ENCODE measurements around the gene CCDC167. TPM values are rescaled to one million over a fixed set of nuclear protein-coding genes. Genes with fewer than 3 reads are reported as not detected.

CCDC167 gene
- total RNA-seq, 1 donor from 2014 or later: 29.7 TPM

GRCh38 chr6:37535428-37535758 is 35.7 kb upstream of the CCDC167 start:
- no peak for TF ChIP-seq CTCF (IDR thresholded peaks at IDR 0.05; ENCODE audit: insufficient read depth, low read length, severe bottlenecking)
- Histone ChIP-seq H3K36me3 (ENCODE audit: control insufficient read depth, insufficient read depth, low read length) (no peaks in the 10 kb centered on the region), H3K4me3 (ENCODE audit: low read depth, low read length) (no peak overlapping the region), H3K27me3 (ENCODE audit: control insufficient read depth, insufficient read depth, low read length) (peaks cover 22% of the 10 kb centered on the region)
- FAIRE-seq: no peak
- no peak for DNase-seq (ENCODE audit: low read depth)

GRCh38 chr6:37534893-37535292 is 35.2 kb upstream of the CCDC167 start:
- H3K4me3 ChIP-seq (ENCODE audit: low read depth, low read length): no peak overlapping the region
- no peak for TF ChIP-seq CTCF (IDR thresholded peaks at IDR 0.05; ENCODE audit: insufficient read depth, low read length, severe bottlenecking)
- H3K27me3 ChIP-seq (ENCODE audit: control insufficient read depth, insufficient read depth, low read length): peaks cover 22% of the 10 kb centered on the region
- DNase-seq (ENCODE audit: low read depth) (no peak), FAIRE-seq (no peak)
- H3K36me3 ChIP-seq (ENCODE audit: control insufficient read depth, insufficient read depth, low read length): no peaks in the 10 kb centered on the region

GRCh38 chr6:37532122-37532521 is 32.4 kb upstream of the CCDC167 start:
- FAIRE-seq: no peak
- H3K4me3 ChIP-seq (ENCODE audit: low read depth, low read length): no peak overlapping the region
- TF ChIP-seq CTCF (IDR thresholded peaks at IDR 0.05; ENCODE audit: insufficient read depth, low read length, severe bottlenecking): no peak
- no peaks in the 10 kb centered on the region for H3K36me3 ChIP-seq (ENCODE audit: control insufficient read depth, insufficient read depth, low read length)
- DNase-seq (ENCODE audit: low read depth): no peak
- H3K27me3 ChIP-seq (ENCODE audit: control insufficient read depth, insufficient read depth, low read length): peaks cover 15% of the 10 kb centered on the region

- no peaks in the 10 kb centered on the region for H3K36me3 ChIP-seq (ENCODE audit: control insufficient read depth, insufficient read depth, low read length)
- FAIRE-seq (no peak), DNase-seq (ENCODE audit: low read depth) (no peak)
- peaks cover 14% of the 10 kb centered on the region for H3K27me3 ChIP-seq (ENCODE audit: control insufficient read depth, insufficient read depth, low read length)
- no peak for TF ChIP-seq CTCF (IDR thresholded peaks at IDR 0.05; ENCODE audit: insufficient read depth, low read length, severe bottlenecking)
- no peak overlapping the region for H3K4me3 ChIP-seq (ENCODE audit: low read depth, low read length)
Measured at GRCh38 chr6:37531437-37532036, 31.8 kb upstream of the CCDC167 start.

GRCh38 chr6:37531026-37531425 is 31.3 kb upstream of the CCDC167 start:
- TF ChIP-seq CTCF (IDR thresholded peaks at IDR 0.05; ENCODE audit: insufficient read depth, low read length, severe bottlenecking): no peak
- FAIRE-seq: no peak
- DNase-seq (ENCODE audit: low read depth): no peak

GRCh38 chr6:37530297-37530696 is 30.6 kb upstream of the CCDC167 start:
- no peak for TF ChIP-seq CTCF (IDR thresholded peaks at IDR 0.05; ENCODE audit: insufficient read depth, low read length, severe bottlenecking)
- H3K36me3 ChIP-seq (ENCODE audit: control insufficient read depth, insufficient read depth, low read length): no peaks in the 10 kb centered on the region
- peaks cover 9% of the 10 kb centered on the region for H3K27me3 ChIP-seq (ENCODE audit: control insufficient read depth, insufficient read depth, low read length)
- no peak overlapping the region for H3K4me3 ChIP-seq (ENCODE audit: low read depth, low read length)
- FAIRE-seq (no peak), DNase-seq (ENCODE audit: low read depth) (no peak)

More at GRCh38 chr6:37531026-37531425, 31.3 kb upstream of the CCDC167 start:
- peaks cover 13% of the 10 kb centered on the region for H3K27me3 ChIP-seq (ENCODE audit: control insufficient read depth, insufficient read depth, low read length)
- no peaks in the 10 kb centered on the region for H3K36me3 ChIP-seq (ENCODE audit: control insufficient read depth, insufficient read depth, low read length)
- H3K4me3 ChIP-seq (ENCODE audit: low read depth, low read length): no peak overlapping the region

Data from bronchial epithelial cell (primary cell).